ENCODE data around the gene DNM3.
"Not testable (repeated sequence)": the region's sequence is repeated elsewhere in the genome, so short reads cannot be mapped to it uniquely, and the experiment has no call there.

DNM3 gene

DNA sequence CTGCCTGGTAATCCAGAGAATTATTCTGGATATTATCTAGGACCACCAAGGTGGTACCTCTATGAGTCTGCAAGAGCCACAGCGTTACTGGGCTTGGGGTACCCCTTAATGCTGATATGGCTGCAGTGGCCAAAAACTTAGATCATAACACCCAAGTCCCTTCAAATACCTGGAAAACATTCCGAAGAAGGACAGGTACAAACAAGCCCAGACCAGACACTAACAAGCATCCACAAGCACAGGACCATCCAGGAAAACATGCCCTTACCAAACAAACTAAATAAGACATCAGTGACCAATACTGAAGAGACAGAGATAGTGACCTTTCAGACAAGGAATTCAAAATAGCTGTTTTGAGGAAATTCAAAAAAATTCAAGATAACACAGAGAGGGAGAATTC is 582.0 kb downstream of the DNM3 start:
- DNase-seq (ENCODE audit: low spot score): no peak

- DNase-seq (ENCODE audit: low spot score): no peak
Observed at GRCh38 chr1:172425339-172425738, 584.0 kb downstream of the DNM3 start.

GRCh38 chr1:172427191-172427590 is 585.9 kb downstream of the DNM3 start:
- no peak for DNase-seq (ENCODE audit: low spot score)

DNA sequence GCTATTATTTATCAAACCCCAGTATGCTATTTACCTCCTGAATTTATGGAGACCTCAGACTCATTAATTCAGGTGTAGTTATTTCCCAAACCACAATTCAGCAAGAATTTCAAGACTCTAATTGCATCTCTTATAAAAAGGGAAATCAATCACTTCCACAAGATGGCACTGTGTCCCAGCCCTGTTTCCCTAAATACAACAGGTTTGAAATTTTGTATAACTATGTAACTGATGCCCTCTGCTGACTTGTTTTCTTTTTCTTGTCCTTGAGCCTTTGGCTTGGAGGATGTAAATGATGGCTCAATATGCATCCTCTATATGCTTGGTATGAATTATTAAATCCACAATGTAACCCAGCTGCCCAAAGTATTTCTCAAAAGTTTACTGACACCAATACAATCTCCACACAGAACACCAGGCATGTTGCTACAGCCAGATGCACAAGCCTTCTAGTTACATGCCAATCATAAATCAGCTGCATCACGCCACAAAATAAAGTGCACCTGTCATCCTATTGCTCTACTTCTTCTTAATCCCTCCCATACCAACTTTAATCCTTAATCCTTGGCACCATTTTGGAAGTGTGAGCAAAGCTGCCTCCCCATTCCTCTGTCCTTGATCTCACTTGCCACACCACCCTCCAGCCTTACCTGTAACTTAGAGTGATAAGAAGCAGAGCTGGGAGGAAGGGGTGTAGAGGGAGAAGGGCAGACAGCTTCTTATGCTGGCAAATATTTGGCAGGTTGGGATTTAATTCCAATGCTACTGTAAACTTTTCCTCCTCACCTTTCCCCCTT is 588.2 kb downstream of the DNM3 start:
- DNase-seq (ENCODE audit: low spot score): peak; percentile 60

DNA sequence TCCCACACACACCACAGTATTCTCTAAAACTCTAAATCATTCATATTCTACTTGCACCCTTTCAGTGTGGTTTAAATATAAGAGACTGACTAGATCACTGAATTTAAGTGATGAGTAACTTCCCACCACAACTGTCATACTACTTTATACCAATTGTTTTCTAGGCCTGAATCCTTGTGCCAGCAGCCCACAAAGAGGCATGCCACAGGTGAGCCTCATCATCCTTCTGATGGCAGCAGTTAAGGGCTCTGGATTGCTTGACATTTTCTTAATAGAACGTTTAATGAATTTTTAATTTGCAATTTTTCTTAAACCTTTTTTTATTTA is 588.8 kb downstream of the DNM3 start:
- DNase-seq (ENCODE audit: low spot score): no peak

- DNase-seq (ENCODE audit: low spot score): no peak
Observed at GRCh38 chr1:172431204-172431603, 589.9 kb downstream of the DNM3 start.

DNA sequence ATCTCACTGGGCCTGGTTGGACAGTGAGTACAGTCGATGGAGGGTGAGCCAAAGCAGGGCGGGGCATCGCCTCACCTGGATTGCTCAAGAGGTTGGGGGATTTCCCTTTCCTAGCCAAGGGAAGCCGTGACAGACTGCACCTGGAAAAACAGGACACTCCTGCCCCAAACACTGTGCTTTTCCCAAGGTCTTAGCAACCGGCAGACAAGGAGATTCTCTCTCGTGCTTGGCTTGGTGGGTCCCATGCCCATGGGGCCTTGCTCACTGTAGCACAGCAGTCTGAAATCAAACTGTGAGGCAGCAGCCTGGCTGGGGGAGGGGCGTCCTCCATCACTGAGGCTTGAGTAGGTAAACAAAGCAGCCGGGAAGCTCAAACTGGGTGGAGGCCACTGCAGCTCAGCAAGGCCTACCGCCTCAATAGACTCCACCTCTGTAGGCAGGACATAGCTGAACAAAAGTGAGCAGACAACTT is 590.5 kb downstream of the DNM3 start:
- no peak for DNase-seq (ENCODE audit: low spot score)

- DNase-seq (ENCODE audit: low spot score): not testable (repeated sequence)
Observed at GRCh38 chr1:172437183-172437582, 595.9 kb downstream of the DNM3 start.

GRCh38 chr1:172442404-172442803 is 601.1 kb downstream of the DNM3 start:
- DNase-seq (ENCODE audit: low spot score): no peak

DNA sequence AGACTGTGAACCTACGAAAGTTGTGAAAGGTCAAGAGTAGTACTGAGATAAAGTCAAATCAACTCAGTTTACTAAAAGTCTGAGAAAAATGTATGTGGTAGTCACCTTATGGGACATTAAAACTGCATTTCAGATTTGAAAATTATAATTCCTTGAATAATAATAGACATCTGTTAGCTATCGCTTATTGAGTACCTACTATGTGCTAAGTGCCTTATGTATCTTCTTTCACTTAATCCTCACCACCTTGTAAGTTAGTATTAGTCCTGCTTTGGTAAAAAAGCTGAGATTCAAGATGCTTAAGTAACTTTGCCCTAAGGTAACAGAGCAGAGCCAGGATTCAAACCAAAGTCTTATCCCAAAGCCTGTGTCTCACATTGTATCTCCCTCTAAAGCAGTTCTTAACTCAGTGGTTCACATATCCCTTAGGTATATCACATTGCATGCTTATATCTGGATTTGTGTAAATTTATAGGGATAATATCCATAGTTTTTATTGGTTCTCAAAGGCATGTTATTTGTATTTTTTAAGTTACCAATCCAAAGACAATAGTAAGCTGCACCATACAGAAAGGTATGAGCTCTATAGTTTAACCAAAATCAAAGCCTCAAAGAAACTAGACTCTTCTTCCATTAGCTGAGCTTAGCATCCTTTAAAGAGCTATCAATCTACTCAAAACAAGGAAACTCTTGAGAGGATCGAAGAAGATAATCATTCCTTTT is 601.7 kb downstream of the DNM3 start:
- DNase-seq (ENCODE audit: low spot score): no peak

DNA sequence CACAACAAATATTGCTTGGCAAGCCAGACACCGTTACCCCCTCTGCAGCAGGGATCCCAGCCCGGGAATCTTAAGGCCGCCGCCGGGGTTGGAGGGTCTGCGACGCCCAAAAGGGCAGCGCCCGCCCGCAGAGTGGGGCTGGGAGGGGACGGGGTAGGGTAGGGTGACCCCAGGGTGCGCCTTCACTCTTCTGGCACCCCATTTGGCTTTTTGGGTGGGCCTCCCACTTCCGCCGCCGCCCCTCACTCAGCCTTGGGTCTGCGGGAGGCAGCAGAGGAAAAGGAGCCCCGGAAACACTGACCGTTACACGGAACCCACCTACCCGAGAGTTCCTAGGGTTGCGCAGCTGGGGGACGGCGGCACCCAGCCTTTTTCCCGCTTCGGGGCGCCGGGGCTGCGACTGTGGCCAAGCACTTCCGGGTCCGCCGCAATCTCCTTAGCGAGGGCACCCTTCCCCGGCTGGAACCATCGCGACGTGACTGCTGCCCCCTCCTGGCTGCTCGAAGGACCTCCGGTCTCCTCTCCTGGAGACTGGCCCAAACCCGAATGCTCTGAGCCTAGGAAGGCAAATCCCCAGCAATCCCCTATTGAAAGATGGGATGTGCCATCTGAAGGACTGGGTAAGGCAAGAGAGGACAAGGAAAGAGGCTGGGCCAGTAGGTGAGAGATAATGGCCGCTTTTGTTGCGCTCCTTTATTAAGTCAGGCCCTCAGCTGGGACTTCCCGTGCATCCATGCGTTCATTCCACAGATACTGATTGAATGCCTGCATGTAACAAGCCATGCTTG is 602.6 kb downstream of the DNM3 start, which contains the start of gene PIGC:
TSS of gene PIGC (minus strand) at position 404 of the 788 bp plus-strand sequence. CDS start 1,447 bp downstream, outside the sequence.
- DNase-seq (ENCODE audit: low spot score): peak; percentile 85

GRCh38 chr1:172446547-172446946 is 605.2 kb downstream of the DNM3 start:
- DNase-seq (ENCODE audit: low spot score): no peak

GRCh38 chr1:172447641-172448040 is 606.3 kb downstream of the DNM3 start:
- DNase-seq (ENCODE audit: low spot score): no peak

GRCh38 chr1:172448995-172449584 is 607.8 kb downstream of the DNM3 start:
- DNase-seq (ENCODE audit: low spot score): no peak

DNA sequence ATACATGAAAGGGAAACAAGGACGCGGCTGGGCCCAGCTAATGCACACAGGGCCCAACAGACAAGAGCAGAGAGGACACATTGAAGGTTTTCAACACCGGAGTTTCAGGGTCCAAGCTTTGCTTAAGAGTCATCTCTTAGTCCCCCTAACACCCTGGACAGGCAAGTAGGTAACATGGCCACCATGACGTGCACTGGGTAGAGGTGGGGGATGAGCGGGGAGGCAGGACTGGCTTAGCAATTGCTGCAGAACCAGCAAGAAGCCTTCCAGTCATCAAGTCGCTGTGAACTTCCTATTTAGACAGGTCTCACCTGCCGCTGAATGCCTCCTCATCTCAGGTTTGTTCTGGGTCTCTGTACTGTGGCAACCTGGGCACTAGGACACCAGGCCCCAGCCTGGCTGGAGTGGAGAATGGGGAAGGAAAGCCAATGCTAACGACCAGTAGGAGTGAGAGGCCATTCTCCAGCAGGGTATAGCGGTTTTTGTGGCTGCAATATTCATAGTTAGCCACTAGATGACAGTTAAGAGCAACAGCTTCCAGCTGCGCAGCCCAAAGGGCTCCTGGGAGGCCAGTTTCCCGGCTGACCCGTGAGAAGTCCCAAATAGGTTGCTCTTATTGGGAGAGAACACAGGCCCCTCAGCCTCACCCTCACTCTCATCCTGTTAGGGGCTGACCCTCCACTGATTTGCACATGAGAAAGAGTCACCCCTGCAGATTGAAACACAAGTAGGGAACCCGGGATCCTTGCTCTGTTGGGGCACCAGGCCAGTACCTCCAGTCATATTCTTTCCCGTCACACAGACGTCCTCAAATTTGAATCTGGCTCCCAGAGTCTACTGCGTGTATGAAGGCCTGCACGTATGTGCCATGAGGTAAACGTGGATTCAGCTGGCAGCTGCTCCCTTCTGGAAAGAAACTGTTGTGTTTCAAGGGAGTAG is 608.6 kb downstream of the DNM3 start:
- peak; percentile 54 for DNase-seq (ENCODE audit: low spot score)

GRCh38 chr1:172450524-172450885 is 609.2 kb downstream of the DNM3 start:
- DNase-seq (ENCODE audit: low spot score): no peak

- no peak for DNase-seq (ENCODE audit: low spot score)
Observed at GRCh38 chr1:172451002-172451443, 609.7 kb downstream of the DNM3 start.

DNA sequence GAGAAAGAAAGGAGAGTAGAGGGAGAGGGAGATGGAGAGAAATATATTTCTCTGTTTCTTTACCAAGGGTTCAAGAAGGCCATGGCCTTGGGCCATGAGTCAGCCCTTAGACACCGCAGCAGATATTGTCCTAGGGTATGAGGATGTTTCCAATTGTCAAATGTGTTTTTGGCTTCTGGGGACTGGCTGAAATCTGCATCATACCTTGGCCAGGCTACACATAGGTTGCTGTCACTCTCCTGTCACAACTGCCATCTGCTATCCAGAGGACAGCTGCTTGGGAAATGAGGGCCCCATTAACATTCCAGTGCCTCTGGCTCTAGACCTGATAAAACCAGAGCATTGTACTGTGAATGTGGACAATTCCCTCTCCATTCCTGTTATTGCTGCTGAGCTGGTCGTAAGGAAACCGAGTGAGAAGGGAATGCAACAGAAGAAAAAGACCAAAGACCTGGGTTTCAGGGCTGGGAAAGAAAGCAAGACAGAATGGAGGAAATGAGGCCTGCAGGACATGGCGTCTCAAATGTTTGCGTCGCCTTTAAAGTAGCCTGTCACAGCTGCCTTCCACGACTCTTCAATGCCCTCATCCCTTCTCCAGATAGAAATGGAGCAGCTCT is 611.3 kb downstream of the DNM3 start:
- DNase-seq (ENCODE audit: low spot score): no peak

DNA sequence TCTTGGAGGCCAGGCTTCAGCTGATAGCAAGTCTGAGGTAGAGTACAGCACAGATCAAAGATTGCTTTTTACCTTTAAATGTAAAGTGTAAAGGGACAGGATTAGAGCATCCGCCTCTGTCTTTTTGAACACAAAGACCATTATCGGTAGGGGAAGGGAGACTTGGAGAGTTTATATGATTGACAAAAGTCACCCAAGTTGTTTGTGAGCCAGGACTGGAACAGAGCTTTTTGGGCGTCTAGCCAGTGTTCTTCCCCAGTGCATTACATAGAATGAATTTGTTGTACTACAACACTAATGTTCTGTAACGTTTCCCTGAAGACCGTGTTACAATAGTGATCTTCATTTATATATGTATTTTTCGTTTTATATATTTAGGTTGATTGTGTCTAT is 611.9 kb downstream of the DNM3 start:
- DNase-seq (ENCODE audit: low spot score): no peak

DNA sequence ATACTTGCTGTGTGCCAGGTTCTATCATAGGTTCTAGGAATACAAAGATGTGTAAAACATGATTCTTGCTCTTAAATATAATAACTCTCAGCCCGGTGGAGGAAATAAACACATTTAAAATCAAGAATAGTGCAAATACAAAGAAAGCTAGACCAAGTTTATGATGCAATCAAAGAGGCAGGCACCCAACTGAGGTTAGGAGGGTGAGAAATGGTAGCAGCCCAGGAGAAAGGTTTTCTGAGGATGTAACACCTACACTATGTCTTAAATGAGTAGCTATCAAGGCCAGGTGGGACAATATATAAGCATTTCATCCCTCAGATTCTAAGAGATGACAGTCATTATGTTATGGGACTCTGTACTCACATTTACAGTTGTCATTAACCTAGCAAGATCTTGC is 612.3 kb downstream of the DNM3 start:
- DNase-seq (ENCODE audit: low spot score): no peak

- DNase-seq (ENCODE audit: low spot score): no peak
Observed at GRCh38 chr1:172455451-172455850, 614.2 kb downstream of the DNM3 start.

Measured in globus pallidus (tissue), 1 donor.